PC-9 (cell line): ENCODE results near the gene TMPRSS2. TPM values are rescaled to one million over a fixed set of nuclear protein-coding genes. Genes with fewer than 3 reads are reported as not detected.

ENCODE experiments used
- BruUV-seq: library from RNA; stranded (reverse); fragments of 400-500 nt; replicated peaks from 2 replicates; lab custom pipeline; 2021; lab: Mats Ljungman, UMichigan
- CTCF ChIA-PET: fragments of 300-600 bp; sonication (Branson Sonifier 250); formaldehyde crosslinking; loops from one replicate; lab custom pipeline; 2022; ENCODE audit warnings: antibody characterized with exemption; lab: Charles Lee
- POLR2A ChIA-PET: fragments of 300-600 bp; sonication (Branson Sonifier 250); formaldehyde crosslinking; loops from one replicate; lab custom pipeline; 2022; ENCODE audit warnings: antibody characterized with exemption; ENCODE audit not compliant: unreplicated experiment; lab: Charles Lee
- DNase-seq, 2 experiments: peaks; one replicate each; pipeline versions ENCODE4 v3.0.0 to v3.0.0-alpha.2; 2015 to 2022; ENCODE audit warnings: mixed read lengths in 1 of 2
- H2AFZ ChIP-seq: fragments of 200-600 bp; sonication (generic); 2 replicates; pipeline ENCODE4 v1.8.1; 2017; ENCODE audit warnings: antibody characterized with exemption
- H3F3A ChIP-seq: fragments of 200-600 bp; sonication (generic); 2 replicates; pipeline ENCODE4 v1.8.1; 2017; ENCODE audit warnings: antibody characterized with exemption, mild to moderate bottlenecking, low read depth; ENCODE audit not compliant: insufficient read depth
- H3K27ac ChIP-seq: fragments of 200-600 bp; sonication (generic); 2 replicates; pipeline ENCODE4 v1.6.1; 2016; ENCODE audit warnings: mixed run types
- H3K27me3 ChIP-seq: fragments of 200-600 bp; sonication (generic); 2 replicates; pipeline ENCODE4 v1.6.1; 2016; ENCODE audit warnings: low read depth, mixed run types; ENCODE audit not compliant: insufficient read depth
- H3K36me3 ChIP-seq: fragments of 200-600 bp; sonication (generic); 2 replicates; pipeline ENCODE4 v1.6.1; 2016; ENCODE audit warnings: low read depth, mixed run types
- H3K4me1 ChIP-seq: fragments of 200-600 bp; sonication (generic); replicated peaks from 2 replicates; pipeline ENCODE4 v1.6.1; 2016; ENCODE audit warnings: mixed run types; ENCODE audit not compliant: insufficient read depth
- H3K4me2 ChIP-seq: fragments of 200-600 bp; sonication (generic); 2 replicates; pipeline ENCODE4 v1.6.1; 2017; ENCODE audit warnings: mixed run types
- H3K4me3 ChIP-seq: fragments of 200-600 bp; sonication (generic); 2 replicates; pipeline ENCODE4 v1.6.1; 2016; ENCODE audit warnings: mixed run types
- H3K79me2 ChIP-seq: fragments of 200-600 bp; sonication (generic); 2 replicates; pipeline ENCODE4 v1.6.1; 2017; ENCODE audit warnings: low read depth, mixed run types
- H3K9me2 ChIP-seq: fragments of 200-600 bp; sonication (generic); 2 replicates; pipeline ENCODE4 v1.8.1; 2017; ENCODE audit warnings: mild to moderate bottlenecking; ENCODE audit not compliant: insufficient read depth
- H3K9me3 ChIP-seq: fragments of 200-600 bp; sonication (generic); 2 replicates; pipeline ENCODE4 v1.8.1; 2016; ENCODE audit warnings: low read depth; ENCODE audit not compliant: insufficient read depth
- H4K20me1 ChIP-seq: fragments of 200-600 bp; sonication (generic); 2 replicates; pipeline ENCODE4 v1.8.1; 2017; ENCODE audit not compliant: insufficient read depth
- EZH2 ChIP-seq: fragments of 200-600 bp; sonication (generic); IDR thresholded peaks from 2 replicates; pipeline ENCODE4 v1.8.0; 2017; ENCODE audit warnings: antibody characterized with exemption, low read depth
- intact Hi-C: fragments of 100-400 bp; cut with micrococcal nuclease; formaldehyde crosslinking; loops from one replicate; pipeline ENCODE4 v1.10.0; 2022; ENCODE audit not compliant: unreplicated experiment
- total RNA-seq: library from RNA; stranded (reverse); gene quantifications from 2 replicates; pipeline ENCODE4 v1.2.3, GENCODE V29; 2021
- TF ChIP-seq, protein P1 (sequence below): fragments of 200-600 bp; sonication (generic); conservative IDR thresholded peaks from 2 replicates; pipeline ENCODE4 v1.6.1; 2017; ENCODE audit warnings: mixed run types, antibody characterized with exemption, mild to moderate bottlenecking, moderate library complexity

TMPRSS2 gene
- total RNA-seq, 1 experiment from 2014 or later, result 0.61 TPM

DNA sequence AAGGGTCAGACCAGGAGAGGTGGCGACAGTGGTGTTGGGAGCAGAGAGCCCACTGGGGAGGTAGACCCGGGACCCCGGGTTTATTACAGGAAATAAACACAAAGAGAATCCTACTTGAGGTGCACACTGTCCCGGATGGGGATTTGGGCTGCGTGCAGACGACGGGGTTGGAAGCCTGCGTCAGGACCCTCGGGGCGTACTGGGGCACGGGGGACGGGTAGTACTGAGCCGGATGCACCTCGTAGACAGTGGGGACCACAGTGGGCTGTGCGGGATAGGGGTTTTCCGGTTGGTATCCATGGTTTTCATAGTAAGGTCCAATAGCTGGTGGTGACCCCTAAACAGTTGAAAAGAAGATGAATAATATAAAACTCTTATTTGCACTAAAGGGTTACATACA lies 13.7 kb downstream of the TMPRSS2 start:
- intact Hi-C loops, result no loop called here
- Histone ChIP-seq H3K4me1 (no peaks in the 10 kb centered on the region), H3K27ac (no peak overlapping the region), H3K79me2 (no peaks in the 10 kb centered on the region), H3K4me3 (no peak overlapping the region), H3K9me3 (no peaks in the 10 kb centered on the region), H3K9me2 (no peaks in the 10 kb centered on the region), H3K4me2 (no peak overlapping the region), H2AFZ (no peak overlapping the region), H3K27me3 (no peaks in the 10 kb centered on the region), H3F3A (no peaks in the 10 kb centered on the region), H3K36me3 (no peaks in the 10 kb centered on the region), H4K20me1 (no peaks in the 10 kb centered on the region)
- CTCF ChIA-PET, result no interaction called here
- DNase-seq, result no peak
- POLR2A ChIA-PET, result no interaction called here
- TF ChIP-seq, protein P1, sequence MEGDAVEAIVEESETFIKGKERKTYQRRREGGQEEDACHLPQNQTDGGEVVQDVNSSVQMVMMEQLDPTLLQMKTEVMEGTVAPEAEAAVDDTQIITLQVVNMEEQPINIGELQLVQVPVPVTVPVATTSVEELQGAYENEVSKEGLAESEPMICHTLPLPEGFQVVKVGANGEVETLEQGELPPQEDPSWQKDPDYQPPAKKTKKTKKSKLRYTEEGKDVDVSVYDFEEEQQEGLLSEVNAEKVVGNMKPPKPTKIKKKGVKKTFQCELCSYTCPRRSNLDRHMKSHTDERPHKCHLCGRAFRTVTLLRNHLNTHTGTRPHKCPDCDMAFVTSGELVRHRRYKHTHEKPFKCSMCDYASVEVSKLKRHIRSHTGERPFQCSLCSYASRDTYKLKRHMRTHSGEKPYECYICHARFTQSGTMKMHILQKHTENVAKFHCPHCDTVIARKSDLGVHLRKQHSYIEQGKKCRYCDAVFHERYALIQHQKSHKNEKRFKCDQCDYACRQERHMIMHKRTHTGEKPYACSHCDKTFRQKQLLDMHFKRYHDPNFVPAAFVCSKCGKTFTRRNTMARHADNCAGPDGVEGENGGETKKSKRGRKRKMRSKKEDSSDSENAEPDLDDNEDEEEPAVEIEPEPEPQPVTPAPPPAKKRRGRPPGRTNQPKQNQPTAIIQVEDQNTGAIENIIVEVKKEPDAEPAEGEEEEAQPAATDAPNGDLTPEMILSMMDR, result no peak
- no peak for TF ChIP-seq EZH2
- no TSS peak for BruUV-seq

GRCh38 chr21:41491412-41491811 lies 16.5 kb downstream of the TMPRSS2 start:
- CTCF ChIA-PET, result no interaction called here
- POLR2A ChIA-PET, result interaction anchor here (0.8 kb wide), 1 partner anchor 42 kb away, joined by 4 read pairs; no protein-coding TSS in a partner anchor
- Histone ChIP-seq H3K27me3 (no peaks in the 10 kb centered on the region), H2AFZ (no peak overlapping the region), H3K4me1 (no peaks in the 10 kb centered on the region), H3K9me2 (no peaks in the 10 kb centered on the region), H3K27ac (no peak overlapping the region), H3K4me3 (no peak overlapping the region), H3K36me3 (no peaks in the 10 kb centered on the region), H3K79me2 (no peaks in the 10 kb centered on the region), H4K20me1 (no peaks in the 10 kb centered on the region), H3F3A (no peaks in the 10 kb centered on the region), H3K4me2 (no peak overlapping the region), H3K9me3 (no peaks in the 10 kb centered on the region)
- no TSS peak for BruUV-seq
- DNase-seq, result no peak
- TF ChIP-seq, protein P1, result no peak
- TF ChIP-seq EZH2, result no peak
- intact Hi-C loops, result no loop called here

- ChIA-PET CTCF (no interaction called here), POLR2A (no interaction called here)
- no peak for TF ChIP-seq EZH2
- TF ChIP-seq, protein P1, result no peak
- no peaks in the 10 kb centered on the region for H3K9me3 ChIP-seq
- no TSS peak for BruUV-seq
- H3K27me3 ChIP-seq, result no peaks in the 10 kb centered on the region
- H3K4me1 ChIP-seq, result no peaks in the 10 kb centered on the region
- H3K27ac ChIP-seq, result no peak overlapping the region
- no peak overlapping the region for H3K4me2 ChIP-seq
- intact Hi-C loops, result no loop called here
- H3K9me2 ChIP-seq, result no peaks in the 10 kb centered on the region
- H3K36me3 ChIP-seq, result no peaks in the 10 kb centered on the region
- no peak overlapping the region for H2AFZ ChIP-seq
- no peaks in the 10 kb centered on the region for H3F3A ChIP-seq
- no peak for DNase-seq
- H4K20me1 ChIP-seq, result no peaks in the 10 kb centered on the region
- H3K4me3 ChIP-seq, result no peak overlapping the region
- no peaks in the 10 kb centered on the region for H3K79me2 ChIP-seq
These were observed 17.6 kb downstream of the TMPRSS2 start for GRCh38 chr21:41490330-41490729.
